Medulla oblongata (tissue), 1 donor: Measurements from ENCODE around the gene TNNC1.

ENCODE experiments used
- DNase-seq: peaks from one replicate; pipeline ENCODE4 v3.0.0-alpha.2; 2015; ENCODE audit errors: extremely low spot score

Gene TNNC1

GRCh38 chr3:52432225-52432624 lies 21.6 kb downstream of the TNNC1 start:
- no peak for DNase-seq

GRCh38 chr3:52431459-52432223 lies 22.2 kb downstream of the TNNC1 start:
- no peak for DNase-seq

- no peak for DNase-seq
Measured at GRCh38 chr3:52430416-52430810, 23.4 kb downstream of the TNNC1 start.

- peak; percentile 16 for DNase-seq
Measured at GRCh38 chr3:52429779-52430415, 23.9 kb downstream of the TNNC1 start.

GRCh38 chr3:52429031-52429430 lies 24.8 kb downstream of the TNNC1 start:
- DNase-seq, result no peak

GRCh38 chr3:52428151-52429005 lies 25.5 kb downstream of the TNNC1 start:
- DNase-seq, result peak; percentile 92

GRCh38 chr3:52423173-52423572 lies 30.7 kb downstream of the TNNC1 start:
- no peak for DNase-seq

- no peak for DNase-seq
Measured at GRCh38 chr3:52422669-52423068, 31.2 kb downstream of the TNNC1 start.

- DNase-seq, result no peak
Measured at GRCh38 chr3:52420388-52420787, 33.5 kb downstream of the TNNC1 start.

GRCh38 chr3:52415800-52416199 lies 38.0 kb downstream of the TNNC1 start:
- DNase-seq, result no peak

GRCh38 chr3:52408466-52408865 lies 45.4 kb downstream of the TNNC1 start:
- DNase-seq, result no peak

GRCh38 chr3:52407779-52408178 lies 46.1 kb downstream of the TNNC1 start:
- no peak for DNase-seq

- DNase-seq, result no peak
Measured at GRCh38 chr3:52406791-52407510, 46.9 kb downstream of the TNNC1 start.

- DNase-seq, result no peak
Measured at GRCh38 chr3:52406231-52406661, 47.6 kb downstream of the TNNC1 start.

GRCh38 chr3:52405601-52406110 lies 48.2 kb downstream of the TNNC1 start:
- no peak for DNase-seq

GRCh38 chr3:52405066-52405465 lies 48.8 kb downstream of the TNNC1 start:
- DNase-seq, result no peak

- no peak for DNase-seq
Measured at GRCh38 chr3:52404391-52404790, 49.5 kb downstream of the TNNC1 start.

GRCh38 chr3:52403955-52404354 lies 49.9 kb downstream of the TNNC1 start:
- DNase-seq, result peak; percentile 35

- no peak for DNase-seq
Measured at GRCh38 chr3:52403271-52403841, 50.5 kb downstream of the TNNC1 start.

- DNase-seq, result no peak
Measured at GRCh38 chr3:52402706-52403270, 51.1 kb downstream of the TNNC1 start.

GRCh38 chr3:52402101-52402521 lies 51.7 kb downstream of the TNNC1 start:
- no peak for DNase-seq
